ENCODE measurements around the gene SMCO2. TPM values are rescaled to one million over a fixed set of nuclear protein-coding genes. Genes with fewer than 3 reads are reported as not detected.

The SMCO2 gene
- total RNA-seq, 1 experiment from 2014 or later, result not detected

GRCh38 chr12:27545665-27546064, 99.1 kb downstream of the SMCO2 start:
- H3K79me2 ChIP-seq (ENCODE audit: insufficient read depth, low read length), result peaks cover 80% of the 10 kb centered on the region
- H3K36me3 ChIP-seq (ENCODE audit: control insufficient read depth in 1 of 2, insufficient read depth in 2 of 2, low read length in 2 of 2), result no peaks in the 10 kb centered on the region
- H4K20me1 ChIP-seq (ENCODE audit: insufficient read depth), result no peaks in the 10 kb centered on the region
- BruUV-seq (replicated peaks), result no TSS peak
- no peaks in the 10 kb centered on the region for H3K27me3 ChIP-seq (ENCODE audit: insufficient read depth, low read length)
- POLR2A ChIA-PET, result no interaction called here
- H3K9me3 ChIP-seq (ENCODE audit: control insufficient read depth in 1 of 2, insufficient read depth in 1 of 2, low read depth in 1 of 2, low read length in 2 of 2), result no peaks in the 10 kb centered on the region
- no peak overlapping the region for H3K9ac ChIP-seq (ENCODE audit: low read length)
- intact Hi-C loops (cut with micrococcal nuclease), result no loop called here
- CTCF ChIA-PET, result no interaction called here
- H3K9me2 ChIP-seq (ENCODE audit: insufficient read depth), result no peaks in the 10 kb centered on the region
- DNase-seq (ENCODE audit: low read depth, low spot score), result no peak
- H3K4me1 ChIP-seq (ENCODE audit: control insufficient read depth in 1 of 2, insufficient read depth in 2 of 2, low read length in 2 of 2), result peaks cover 47 to 58% of the 10 kb centered on the region in 2 experiments
- TF ChIP-seq, protein P1, sequence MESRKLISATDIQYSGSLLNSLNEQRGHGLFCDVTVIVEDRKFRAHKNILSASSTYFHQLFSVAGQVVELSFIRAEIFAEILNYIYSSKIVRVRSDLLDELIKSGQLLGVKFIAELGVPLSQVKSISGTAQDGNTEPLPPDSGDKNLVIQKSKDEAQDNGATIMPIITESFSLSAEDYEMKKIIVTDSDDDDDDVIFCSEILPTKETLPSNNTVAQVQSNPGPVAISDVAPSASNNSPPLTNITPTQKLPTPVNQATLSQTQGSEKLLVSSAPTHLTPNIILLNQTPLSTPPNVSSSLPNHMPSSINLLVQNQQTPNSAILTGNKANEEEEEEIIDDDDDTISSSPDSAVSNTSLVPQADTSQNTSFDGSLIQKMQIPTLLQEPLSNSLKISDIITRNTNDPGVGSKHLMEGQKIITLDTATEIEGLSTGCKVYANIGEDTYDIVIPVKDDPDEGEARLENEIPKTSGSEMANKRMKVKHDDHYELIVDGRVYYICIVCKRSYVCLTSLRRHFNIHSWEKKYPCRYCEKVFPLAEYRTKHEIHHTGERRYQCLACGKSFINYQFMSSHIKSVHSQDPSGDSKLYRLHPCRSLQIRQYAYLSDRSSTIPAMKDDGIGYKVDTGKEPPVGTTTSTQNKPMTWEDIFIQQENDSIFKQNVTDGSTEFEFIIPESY (IDR thresholded peaks at IDR 0.05; ENCODE audit: extremely low read depth, insufficient replicate concordance, low read length), result no peak
- TF ChIP-seq RAD21 (IDR thresholded peaks at IDR 0.05; ENCODE audit: low read depth) (no peak), SIN3A (IDR thresholded peaks at IDR 0.05; ENCODE audit: low read depth) (no peak), EGR1 (IDR thresholded peaks at IDR 0.05; ENCODE audit: low read depth) (no peak), ZNF274 (IDR thresholded peaks at IDR 0.05; ENCODE audit: low read depth, low read length) (no peak), ZFX (IDR thresholded peaks at IDR 0.05) (no peak), TCF7L2 (IDR thresholded peaks at IDR 0.05; ENCODE audit: borderline replicate concordance, extremely low read depth, insufficient read depth, insufficient read length) (no peak), EZH2phosphoT487 (IDR thresholded peaks at IDR 0.05; ENCODE audit: borderline replicate concordance) (no peak), JUND (IDR thresholded peaks at IDR 0.05) (no peak), FOSL1 (IDR thresholded peaks at IDR 0.05; ENCODE audit: low read depth) (no peak), SP1 (IDR thresholded peaks at IDR 0.05; ENCODE audit: low read depth) (no peak)
- TF ChIP-seq, protein P2, sequence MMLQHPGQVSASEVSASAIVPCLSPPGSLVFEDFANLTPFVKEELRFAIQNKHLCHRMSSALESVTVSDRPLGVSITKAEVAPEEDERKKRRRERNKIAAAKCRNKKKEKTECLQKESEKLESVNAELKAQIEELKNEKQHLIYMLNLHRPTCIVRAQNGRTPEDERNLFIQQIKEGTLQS (IDR thresholded peaks at IDR 0.05), result no peak
- TF ChIP-seq, protein P3, sequence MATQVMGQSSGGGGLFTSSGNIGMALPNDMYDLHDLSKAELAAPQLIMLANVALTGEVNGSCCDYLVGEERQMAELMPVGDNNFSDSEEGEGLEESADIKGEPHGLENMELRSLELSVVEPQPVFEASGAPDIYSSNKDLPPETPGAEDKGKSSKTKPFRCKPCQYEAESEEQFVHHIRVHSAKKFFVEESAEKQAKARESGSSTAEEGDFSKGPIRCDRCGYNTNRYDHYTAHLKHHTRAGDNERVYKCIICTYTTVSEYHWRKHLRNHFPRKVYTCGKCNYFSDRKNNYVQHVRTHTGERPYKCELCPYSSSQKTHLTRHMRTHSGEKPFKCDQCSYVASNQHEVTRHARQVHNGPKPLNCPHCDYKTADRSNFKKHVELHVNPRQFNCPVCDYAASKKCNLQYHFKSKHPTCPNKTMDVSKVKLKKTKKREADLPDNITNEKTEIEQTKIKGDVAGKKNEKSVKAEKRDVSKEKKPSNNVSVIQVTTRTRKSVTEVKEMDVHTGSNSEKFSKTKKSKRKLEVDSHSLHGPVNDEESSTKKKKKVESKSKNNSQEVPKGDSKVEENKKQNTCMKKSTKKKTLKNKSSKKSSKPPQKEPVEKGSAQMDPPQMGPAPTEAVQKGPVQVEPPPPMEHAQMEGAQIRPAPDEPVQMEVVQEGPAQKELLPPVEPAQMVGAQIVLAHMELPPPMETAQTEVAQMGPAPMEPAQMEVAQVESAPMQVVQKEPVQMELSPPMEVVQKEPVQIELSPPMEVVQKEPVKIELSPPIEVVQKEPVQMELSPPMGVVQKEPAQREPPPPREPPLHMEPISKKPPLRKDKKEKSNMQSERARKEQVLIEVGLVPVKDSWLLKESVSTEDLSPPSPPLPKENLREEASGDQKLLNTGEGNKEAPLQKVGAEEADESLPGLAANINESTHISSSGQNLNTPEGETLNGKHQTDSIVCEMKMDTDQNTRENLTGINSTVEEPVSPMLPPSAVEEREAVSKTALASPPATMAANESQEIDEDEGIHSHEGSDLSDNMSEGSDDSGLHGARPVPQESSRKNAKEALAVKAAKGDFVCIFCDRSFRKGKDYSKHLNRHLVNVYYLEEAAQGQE (IDR thresholded peaks at IDR 0.05; ENCODE audit: low read depth), result no peak
- H3K4me3 ChIP-seq (replicated peaks in 1 of 2; ENCODE audit: low read depth in 1 of 2, low read length in 2 of 2), result no peak overlapping the region
- H2AFZ ChIP-seq (ENCODE audit: low read depth, low read length, poor library complexity, severe bottlenecking), result no peak overlapping the region
- no peak for ATAC-seq
- H3K27ac ChIP-seq (ENCODE audit: low read depth, low read length), result no peak overlapping the region
- 0 out of 2 replicates have a peak overlapping the region, but pooled peaks have one; percentile 20 for H3K4me2 ChIP-seq (ENCODE audit: low read length)
- RAD21 ChIA-PET (ENCODE audit: low non-redundant PET in 1 of 2, low total read pairs in 2 of 2, uncharacterized antibody in 2 of 2, unreplicated experiment in 2 of 2), result no interaction called here
